GM10266 (cell line): Measurements from ENCODE around the gene WDR83.
A peak's percentile ranks its signal among the peaks of the same experiment; 100 is the strongest.
"Not testable (repeated sequence)": the region's sequence is repeated elsewhere in the genome, so short reads cannot be mapped to it uniquely, and the experiment has no call there.

Experiments used
- DNase-seq: peaks from one replicate; pipeline ENCODE4 v3.0.0; 2012; ENCODE audit errors: extremely low spot score
- TF ChIP-seq, protein P1 (sequence below): IDR thresholded peaks from 2 replicates; pipeline ENCODE4 v1.5.1; 2012; ENCODE audit warnings: mild to moderate bottlenecking, low read depth; ENCODE audit not compliant: control insufficient read depth, insufficient read depth; ENCODE audit errors: missing control alignments

WDR83 gene

DNA sequence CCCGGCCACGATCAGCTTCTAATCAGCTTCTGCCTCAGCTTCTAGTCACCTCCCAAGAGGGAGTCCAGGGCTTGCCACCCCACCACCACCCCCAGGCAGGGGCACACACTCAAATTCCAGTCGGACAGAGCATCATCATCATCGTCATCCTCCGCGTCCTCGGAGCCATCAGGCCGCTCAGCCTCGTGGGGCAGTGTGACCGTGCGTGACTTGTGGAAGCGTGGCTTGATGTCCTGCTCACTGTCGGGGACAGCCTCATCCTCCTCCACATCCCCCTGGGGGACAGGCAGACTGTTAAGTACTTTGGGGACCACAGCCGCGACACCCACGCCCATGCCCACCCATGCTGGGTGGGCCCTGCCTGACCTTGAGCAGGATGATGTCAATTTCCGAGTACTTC is 44.6 kb downstream of the WDR83 start:
- DNase-seq = no peak
- TF ChIP-seq, protein P1, sequence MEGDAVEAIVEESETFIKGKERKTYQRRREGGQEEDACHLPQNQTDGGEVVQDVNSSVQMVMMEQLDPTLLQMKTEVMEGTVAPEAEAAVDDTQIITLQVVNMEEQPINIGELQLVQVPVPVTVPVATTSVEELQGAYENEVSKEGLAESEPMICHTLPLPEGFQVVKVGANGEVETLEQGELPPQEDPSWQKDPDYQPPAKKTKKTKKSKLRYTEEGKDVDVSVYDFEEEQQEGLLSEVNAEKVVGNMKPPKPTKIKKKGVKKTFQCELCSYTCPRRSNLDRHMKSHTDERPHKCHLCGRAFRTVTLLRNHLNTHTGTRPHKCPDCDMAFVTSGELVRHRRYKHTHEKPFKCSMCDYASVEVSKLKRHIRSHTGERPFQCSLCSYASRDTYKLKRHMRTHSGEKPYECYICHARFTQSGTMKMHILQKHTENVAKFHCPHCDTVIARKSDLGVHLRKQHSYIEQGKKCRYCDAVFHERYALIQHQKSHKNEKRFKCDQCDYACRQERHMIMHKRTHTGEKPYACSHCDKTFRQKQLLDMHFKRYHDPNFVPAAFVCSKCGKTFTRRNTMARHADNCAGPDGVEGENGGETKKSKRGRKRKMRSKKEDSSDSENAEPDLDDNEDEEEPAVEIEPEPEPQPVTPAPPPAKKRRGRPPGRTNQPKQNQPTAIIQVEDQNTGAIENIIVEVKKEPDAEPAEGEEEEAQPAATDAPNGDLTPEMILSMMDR = no peak

DNA sequence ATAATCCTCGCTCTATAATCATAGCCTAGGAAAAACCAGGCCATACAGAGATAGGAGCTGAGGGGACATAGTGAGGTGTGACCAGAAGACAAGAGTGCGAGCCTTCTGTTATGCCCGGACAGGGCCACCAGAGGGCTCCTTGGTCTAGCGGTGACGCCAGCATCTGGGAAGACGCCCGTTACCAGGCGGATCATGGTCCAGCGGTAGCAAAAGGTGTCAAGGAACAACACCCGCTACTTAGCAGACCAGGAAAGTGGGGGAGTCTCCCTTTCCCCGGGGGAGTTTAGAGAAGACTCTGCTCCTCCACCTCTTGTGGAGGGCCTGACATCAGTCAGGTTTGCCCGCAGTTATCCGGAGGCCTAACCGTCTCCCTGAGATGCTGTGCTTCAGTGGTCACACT is 45.5 kb downstream of the WDR83 start:
- not testable (repeated sequence) for DNase-seq

DNA sequence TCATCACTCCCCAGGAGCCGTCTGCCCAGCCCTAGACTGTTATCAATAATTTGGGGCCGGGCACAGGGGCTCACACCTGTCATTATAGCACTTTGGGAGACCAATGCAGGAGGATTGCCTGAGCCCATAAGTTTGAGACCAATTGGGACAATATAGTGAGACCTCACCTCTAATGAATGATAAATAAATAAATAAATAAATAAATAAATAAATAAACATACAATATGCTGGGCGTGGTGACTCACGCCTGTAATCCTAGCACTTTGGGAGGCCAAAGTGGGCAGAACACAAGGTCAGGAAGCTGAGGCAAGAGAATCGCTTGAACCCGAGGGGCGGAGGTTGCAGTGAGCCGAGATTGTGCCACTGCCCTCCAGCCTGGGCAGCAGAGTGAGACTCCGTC is 46.7 kb downstream of the WDR83 start:
- DNase-seq = not testable (repeated sequence)

DNA sequence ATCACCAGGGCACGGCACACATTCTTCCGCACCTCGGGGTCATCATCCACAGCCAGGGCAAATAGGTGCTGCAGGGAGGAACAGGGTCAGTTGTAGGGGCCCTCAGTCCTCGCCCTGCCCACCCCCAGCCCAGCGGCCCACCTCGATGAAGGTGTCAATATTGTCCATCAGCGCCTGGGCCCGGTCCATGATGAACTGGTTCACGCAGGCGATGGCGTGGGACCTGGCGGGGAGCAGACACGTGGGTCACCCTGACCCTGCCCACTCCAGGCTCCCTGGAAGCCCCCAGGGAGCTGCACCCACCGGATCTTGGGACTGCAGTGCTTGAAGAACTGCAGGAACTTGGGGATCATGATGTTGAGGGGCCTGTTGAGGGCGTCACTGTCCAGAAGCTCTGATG is 48.5 kb downstream of the WDR83 start:
- TF ChIP-seq, protein P1 = no peak
- no peak for DNase-seq

DNA sequence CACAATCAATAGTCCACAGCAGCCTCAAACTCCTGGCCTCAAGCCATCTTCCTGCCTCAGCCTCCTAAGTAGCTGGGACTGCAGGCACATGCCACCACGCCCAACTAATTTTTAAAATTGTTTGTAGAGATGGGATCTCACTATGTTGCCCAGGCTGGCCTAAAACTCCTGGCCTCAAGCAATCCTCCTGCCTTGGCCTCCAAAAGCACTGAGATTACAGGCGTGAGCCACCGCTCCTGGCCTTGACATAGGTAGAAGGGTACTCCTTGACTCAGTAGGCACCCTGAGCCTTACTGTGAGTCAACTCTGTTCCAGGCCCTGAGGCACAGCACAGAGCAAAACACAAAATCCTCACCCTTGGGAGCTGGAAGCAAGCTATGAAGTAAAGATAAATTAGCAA is 49.3 kb downstream of the WDR83 start:
- TF ChIP-seq, protein P1 = no peak
- no peak for DNase-seq

DNA sequence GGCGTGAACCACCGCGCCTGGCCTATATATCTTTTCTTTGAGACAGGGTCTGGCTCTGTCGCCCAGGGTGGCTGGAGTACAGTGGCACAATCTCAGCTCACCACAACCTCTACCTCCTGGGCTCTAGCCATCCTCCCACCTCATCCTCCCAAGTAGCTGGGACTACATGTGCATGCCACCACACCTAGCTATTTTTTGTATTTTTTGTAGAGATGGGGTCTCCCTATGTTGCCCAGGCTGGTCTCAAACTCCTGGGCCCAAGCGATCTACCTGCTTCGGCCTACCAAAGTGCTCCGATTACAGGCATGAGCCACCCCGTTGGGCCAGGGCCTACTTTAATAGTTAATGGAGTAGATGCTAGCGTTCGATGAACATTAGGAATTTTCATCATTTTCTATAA is 53.7 kb downstream of the WDR83 start:
- DNase-seq = no peak
- TF ChIP-seq, protein P1 = no peak

DNA sequence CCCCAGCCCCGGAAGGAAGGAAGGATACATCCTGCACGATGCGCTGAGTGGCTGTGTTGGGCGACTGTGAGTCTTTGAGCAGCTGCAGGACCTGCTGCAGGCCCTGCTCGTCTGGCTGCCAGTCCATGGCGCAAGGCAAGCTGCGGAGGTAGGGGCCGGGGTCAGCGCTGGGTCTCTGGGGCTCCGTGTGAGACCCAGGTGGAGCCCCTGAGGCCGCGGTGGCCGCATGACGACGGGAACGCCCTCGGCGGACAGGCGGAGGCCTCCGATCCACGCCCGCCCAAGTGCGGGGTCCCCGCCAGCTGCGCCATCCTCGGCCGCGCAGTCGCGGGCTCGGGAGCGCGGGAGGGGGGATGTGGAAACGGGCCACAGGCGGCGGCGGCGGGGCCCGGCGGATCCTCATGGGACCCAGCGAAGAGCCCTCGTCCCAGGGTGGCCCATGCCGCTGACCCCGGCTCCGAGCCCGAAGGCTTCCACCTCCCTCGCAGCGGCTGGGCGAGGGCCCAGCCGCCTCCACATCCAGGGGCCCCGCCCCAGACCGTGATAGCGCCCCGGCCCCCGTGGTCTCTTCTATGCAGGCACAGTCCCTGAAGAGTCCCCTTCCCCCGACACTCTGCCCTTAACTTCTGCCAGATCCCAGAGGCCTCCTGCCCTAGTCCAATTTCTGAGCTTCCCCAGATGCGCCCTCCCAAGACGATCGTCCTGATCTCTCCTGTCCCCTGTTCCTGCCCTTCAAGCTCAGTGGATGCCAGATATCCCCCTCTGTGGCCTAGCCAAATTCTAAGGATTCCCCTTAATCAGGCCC is 54.4 kb downstream of the WDR83 start:
- TF ChIP-seq, protein P1 = no peak
- no peak for DNase-seq

DNA sequence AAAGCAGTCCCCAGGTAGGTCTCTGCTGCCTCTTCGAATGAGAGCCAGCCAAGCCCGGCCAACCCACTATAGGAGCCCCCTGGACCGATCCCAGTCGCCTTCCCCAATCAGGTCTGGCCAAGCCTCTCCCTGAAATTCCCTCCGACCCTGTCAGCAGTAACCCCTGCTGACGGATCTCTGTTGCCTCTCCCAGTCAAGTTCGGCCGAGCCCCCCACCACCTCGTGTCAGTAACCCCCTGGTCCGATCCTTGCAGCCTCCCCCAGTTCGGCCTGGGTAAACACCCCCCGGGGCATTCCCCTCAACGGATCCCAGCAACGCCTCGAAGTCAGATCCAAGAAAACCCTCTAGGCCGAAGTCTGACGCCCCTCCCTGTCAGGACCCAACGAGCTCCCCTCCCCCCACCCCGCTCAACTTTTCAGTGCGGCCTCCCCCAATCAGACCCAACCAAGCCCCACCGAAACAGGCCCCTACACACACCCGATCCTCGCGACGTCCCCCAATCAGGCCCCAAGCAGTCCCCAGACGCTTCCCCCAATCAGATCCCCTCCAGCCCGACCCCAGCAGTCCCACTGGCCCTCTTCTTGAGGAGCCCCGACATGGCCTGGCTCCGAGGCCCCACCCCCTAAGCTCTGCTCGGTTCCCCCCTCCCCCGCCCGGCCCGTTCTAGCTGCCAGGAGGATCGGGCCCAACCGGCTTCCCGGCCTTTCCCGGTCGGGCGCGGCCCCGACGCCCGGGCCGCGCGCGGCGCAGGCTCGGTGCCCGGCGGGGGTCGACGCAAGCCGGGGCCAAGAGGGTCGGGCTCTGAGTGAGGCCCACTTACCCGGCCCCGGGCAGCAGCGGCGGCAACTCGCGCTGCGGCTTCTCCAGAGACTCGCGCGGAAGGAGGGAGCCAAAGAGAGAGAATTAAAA is 55.3 kb downstream of the WDR83 start:
- TF ChIP-seq, protein P1 = no peak
- peak; percentile 90 for DNase-seq
